NCI-H2171 treated with DMSO at 0.1 percent for 48 hours (cell line): ENCODE measurements around the gene LSP1.
"Not testable (repeated sequence)": the region's sequence is repeated elsewhere in the genome, so short reads cannot be mapped to it uniquely, and the experiment has no call there.

Source experiments
- DNase-seq: peaks from one replicate; lab custom pipeline; 2025; lab: John Stamatoyannopoulos, UW

Gene LSP1

DNA sequence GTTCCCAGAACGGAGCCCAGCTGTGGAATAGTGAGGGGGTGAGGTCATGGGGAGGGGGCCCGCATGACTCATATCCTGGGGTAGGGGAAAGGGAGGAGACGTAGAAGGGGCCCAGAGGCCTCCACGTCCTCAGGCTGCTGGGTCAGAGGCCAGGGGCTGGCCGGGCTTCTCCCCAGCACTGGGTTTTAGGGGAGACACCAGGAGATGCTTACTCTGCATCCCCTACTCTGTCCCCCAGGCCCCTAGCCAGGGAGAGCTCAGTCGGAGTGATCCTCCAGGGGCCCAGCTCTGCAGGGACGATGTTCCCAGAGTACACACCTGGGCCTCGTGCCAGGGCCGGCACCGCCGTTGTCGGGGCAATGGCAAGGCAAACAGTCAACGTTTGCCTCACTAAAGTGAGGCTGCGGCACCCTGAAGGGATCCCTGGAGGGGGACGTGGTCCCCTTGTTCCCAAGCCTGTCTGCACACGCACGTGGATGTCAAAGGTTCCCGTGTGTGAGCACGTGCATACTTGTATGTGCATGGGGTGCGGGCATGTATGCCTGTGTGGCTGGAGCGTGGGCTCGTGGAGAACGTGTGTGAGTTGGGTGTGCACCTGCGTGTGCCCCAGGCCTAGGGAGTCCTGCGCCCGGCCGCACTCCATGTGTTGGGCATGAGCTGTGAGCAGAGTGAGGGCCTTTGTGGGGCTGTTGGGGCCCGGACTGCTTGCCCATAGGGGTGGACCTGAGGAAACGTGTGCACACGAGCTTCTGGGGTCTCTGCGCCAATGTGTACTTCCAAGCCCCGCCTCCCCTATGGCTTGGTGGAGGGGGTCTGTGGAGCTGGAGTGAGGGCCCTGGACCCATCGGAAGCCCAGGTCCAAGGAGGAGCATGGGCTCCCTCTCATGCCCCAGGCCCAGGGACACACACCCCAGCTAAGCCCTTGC is 24.6 kb downstream of the LSP1 start:
- no peak for DNase-seq

DNA sequence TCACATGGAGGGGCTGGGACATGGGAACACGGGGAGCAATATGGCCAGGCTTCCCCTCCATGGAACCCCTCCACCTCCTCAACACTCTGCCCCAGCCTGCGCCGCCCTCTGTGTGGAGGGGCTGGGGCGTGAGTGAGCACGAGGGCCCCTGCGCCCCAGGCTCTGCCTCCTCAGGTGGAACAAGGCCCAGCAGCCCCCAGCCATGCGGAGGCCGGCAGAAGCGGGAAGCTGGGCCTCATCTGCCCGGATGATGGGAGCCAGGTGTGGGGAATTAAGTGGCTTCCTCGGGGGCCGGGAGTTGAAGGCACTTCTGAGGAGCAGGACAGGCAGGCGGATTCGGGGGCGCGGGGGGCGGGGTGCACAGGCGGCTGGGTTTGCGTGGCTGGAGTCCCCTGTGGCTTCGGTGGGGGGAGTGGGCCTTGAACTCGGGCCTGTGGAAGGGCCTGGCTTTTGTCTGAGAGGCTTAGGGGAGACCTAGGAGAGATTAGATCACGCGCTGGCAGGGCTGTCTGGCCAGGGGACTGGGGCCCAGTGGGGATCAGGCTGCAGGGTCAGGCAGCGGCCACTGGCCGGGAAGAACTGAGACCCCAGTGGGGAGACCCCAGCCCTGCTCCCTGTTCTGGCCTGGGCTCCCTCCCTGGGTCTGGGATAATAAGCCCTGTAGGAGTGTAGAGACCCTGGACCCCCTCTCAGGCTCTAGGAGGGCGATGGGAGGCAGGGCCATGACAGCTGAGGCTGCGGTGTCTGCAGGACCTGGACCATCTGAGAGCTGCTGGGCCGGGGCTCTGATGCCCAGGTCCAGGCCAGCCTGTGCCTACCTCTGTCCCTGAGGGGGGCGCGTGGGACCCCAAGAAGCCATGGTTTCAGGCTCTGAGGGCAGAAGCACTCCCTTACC is 25.5 kb downstream of the LSP1 start:
- no peak for DNase-seq

DNA sequence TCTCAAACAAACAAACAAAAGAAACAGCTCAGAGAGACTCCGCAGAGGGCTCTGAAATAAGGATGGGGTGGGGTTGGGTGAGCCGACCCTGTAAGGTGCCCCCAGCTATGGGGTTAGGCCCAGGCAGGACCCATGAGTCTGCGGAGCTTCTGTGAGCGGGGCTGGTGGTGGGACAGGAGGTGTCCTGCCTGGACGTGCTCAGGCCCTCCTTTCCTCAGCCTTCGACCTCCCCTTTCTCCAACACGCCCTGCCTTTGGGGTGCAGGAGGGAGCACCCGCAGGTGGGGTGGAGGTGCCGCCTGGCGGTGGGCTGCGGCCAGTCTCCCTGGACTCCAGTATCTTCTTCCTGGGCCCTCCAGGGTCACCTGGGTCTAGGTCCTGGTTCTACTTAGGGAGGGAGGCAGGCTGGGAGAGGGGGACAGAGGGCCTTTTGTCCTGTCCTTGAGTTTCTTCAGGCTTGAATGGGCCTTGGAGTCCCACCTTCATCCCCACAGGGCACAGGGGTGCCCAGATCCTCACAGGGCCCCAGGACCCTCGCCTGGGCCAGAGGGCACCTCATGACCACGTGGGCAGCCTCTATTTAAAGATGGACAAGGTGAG is 26.6 kb downstream of the LSP1 start:
- DNase-seq, result no peak

DNA sequence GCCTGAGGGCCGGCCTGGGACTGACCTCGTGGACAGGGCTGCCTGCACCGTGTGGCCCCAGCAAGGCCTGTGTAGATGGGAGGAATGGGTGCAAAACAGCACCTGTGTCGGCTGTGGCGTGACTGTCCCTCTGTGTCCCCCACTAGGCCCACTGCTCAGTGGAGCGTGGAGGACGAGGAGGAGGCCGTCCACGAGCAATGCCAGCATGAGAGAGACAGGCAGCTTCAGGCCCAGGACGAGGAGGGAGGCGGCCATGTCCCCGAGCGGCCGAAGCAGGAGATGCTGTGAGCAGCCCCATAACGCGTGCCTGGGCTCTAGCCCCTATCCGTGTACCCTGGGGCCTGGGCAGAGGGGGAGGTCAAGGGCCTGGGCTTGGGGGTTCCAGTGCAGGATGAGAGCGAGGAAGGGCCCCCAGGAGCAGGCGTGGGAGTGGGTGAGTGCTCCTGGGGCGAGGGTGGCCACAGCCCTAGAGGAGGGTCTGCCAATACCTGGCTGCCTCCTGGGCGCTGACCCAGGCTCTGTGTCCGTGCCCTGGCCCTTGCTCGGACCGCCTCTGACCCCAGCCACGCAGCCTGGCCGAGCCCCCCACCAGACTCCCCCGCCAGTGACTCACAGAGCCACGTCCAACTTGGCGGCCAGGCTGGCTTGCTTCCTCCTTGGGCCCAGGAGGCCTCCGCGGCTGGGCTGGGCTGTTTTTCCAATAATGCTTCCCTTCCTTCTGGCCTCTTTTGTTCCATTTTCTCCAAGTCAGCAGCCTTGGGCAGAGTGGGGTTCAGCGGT is 27.2 kb downstream of the LSP1 start:
- DNase-seq, result no peak

DNA sequence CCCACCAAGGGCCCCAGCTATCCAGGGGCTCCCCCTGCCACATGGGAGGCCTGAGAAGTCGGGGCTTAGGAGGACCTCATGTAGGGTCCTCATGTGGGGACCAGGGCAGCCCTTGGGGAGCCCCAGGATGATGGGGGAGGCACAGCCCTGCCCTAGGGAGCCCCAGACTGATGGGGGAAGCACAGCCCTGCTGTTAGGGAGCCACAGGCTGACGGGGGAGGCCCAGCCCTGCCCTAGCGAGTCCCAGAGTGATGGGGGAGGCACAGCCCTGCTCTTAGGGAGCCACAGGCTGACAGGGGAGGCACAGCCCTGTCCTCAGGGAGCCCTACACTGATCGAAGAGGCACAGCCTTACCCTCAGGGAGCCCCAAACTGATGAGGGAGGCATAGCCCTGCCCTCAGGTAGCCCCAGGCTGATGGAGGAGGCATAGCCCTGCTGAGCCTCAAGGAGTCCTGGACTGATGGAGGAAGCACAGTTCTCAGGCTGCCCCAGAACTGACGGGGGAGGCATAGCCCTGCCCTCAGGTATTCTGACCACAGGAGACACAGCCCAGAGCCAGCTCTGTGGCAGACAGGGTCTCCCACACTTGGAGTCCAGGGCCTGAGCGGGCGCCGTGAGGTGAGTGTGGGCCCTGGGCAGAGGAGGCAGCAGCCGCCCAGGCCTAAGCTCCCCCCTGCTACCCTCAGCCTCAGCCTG is 28.0 kb downstream of the LSP1 start:
- DNase-seq, result no peak

DNA sequence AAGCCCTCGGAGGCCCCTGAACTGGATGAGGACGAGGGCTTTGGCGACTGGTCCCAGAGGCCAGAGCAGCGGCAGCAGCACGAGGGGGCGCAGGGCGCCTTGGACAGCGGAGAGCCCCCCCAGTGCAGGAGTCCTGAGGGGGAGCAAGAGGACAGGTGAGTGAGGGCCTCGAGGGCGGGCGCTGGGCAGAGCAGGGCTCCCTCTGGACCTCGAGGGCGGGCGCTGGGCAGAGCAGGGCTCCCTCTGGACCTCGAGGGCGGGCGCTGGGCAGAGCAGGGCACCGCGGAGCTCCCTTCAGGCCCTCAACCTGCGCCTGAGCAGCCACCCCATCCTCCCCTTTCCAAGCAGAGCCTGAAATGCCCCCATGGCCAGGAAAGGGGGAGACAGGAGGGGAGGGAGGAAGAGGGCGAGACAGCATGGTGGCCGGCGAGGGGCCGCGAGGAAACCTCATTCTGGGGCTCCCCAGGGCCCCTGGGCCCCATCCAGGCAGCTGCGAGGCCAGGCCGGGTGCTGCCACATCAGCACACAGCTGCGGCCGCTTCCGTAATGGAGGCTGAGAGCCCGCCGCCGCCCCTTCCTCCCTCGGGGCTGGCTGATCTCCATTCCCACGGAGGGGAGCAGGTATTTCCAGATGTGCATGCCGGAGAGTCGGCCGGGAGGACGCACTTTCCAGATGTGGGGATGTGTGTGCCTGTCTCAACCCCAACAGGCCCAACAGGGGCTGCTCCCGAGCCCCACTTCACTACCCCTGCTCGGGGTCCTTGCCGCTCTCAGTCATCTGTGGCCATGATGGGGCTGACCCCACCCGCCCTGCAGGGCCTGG is 28.8 kb downstream of the LSP1 start:
- no peak for DNase-seq

DNA sequence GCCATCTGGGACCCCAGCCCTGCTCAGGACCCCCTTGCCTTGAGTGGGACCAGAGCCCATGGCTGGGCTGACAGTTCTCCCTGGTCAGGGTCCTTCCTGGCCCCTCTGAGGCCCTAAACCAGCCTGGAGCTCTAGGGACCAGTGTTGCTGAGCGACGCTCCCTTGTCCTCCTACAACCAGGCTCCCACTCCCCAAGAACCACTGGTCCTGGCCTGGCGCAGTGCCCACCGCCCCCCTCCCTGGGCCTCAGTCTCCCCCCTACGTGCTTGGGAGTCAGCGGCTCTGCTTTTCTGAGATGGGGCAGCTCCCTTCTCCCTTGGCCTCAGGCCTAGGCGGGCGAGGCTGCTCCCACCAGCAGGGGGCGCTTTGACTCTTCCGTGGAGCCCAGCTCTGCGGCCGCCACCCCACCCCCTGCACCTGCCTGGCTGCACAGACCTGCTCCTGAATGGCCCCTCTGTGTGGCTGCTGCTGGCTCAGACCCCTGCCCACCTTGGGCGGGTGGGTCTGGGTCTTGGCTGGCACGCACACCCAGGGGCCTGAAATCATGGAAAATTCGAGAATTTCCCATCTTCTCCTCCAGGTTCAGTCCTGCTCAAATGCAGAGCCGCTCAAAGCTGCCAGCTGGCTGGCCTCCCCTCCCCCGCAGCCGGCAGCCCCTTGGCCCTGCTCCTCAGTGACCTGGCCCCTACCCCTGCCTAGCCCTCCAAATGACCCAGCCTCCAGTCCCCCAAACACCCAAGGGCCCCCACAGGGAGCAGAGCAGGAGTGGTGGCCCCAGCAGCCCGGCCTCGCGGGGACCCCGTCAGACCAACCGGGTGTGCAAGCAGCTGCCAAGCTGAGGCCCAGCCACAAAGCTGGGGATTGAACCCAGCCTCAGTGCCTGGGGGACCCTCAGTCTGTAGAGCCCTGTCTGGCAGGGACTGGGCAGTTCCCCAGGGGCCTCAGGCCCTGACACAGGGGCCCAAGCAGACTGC is 29.7 kb downstream of the LSP1 start:
- DNase-seq, result no peak

DNA sequence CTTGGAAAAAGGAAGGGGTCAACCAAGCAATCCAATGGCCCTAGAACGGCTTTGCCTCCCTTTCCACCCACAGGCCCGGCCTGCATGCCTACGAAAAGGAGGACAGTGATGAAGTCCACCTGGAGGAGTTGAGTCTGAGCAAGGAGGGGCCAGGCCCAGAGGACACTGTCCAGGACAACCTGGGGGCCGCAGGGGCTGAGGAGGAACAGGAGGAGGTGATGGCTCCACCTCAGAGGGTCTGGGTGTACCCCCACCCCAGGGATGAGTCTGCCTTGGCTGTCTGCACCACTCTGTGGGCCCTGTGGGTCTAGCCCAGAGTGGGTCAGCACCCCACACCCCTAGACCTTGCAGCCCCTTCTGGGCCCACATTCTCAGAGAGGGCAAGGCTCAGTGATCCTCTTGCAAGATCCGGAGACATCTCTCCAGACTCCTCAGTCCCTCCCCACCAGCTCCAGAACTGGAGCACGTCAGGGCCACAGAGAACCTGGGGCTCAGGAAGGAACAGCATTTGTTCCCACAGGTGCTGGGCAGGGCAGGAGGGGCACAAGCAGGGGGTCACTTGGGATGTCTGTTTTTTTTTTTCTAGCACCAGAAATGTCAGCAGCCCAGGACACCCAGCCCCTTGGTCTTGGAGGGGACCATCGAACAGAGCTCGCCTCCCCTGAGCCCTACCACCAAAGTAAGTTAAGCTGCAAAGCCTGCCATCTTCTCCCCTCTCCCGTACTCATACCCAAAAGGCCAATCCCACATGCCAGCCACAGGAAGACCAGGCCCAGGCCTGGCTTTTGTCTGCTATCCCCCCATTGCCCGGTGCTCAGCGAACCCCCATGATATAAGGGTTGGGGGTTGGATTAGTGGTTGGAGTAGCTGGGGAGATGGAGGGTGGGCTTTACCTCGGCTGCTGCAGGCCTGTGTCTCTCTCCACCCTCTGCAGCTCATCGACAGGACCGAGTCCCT is 30.7 kb downstream of the LSP1 start:
- no peak for DNase-seq

DNA sequence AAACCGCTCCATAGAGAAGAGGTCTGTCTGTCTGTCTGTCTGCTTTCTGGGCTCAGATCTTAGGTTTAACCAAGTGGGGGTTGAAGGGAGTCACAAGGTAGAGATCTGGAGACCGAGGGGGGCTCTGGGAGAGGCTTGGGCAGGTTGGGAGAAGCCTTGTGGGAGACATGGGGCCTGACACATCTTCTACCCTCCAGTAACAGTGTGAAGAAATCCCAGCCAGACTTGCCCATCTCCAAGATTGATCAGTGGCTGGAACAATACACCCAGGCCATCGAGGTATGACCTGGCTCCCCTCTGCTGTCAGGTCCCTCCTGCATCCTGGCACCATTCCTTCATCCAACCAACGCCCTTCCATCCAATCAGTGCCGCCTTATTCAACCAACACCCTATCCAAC is 31.4 kb downstream of the LSP1 start:
- no peak for DNase-seq

DNA sequence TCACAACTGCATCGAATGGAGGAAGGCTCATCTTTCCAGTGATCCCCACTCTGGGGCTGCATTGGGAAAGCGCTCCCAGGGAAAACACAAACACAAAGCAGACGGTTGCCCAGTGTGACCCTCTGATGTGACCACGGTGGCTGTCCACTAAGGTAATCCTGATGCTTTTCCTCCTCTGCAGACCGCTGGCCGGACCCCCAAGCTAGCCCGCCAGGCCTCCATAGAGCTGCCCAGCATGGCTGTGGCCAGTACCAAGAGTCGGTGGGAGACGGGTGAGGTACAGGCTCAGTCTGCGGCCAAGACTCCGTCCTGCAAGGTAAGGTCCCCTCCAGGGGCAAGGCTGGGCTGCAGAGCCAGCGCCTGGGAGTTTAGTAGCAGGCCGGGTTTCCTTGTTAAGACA is 33.7 kb downstream of the LSP1 start:
- DNase-seq, result not testable (repeated sequence)

DNA sequence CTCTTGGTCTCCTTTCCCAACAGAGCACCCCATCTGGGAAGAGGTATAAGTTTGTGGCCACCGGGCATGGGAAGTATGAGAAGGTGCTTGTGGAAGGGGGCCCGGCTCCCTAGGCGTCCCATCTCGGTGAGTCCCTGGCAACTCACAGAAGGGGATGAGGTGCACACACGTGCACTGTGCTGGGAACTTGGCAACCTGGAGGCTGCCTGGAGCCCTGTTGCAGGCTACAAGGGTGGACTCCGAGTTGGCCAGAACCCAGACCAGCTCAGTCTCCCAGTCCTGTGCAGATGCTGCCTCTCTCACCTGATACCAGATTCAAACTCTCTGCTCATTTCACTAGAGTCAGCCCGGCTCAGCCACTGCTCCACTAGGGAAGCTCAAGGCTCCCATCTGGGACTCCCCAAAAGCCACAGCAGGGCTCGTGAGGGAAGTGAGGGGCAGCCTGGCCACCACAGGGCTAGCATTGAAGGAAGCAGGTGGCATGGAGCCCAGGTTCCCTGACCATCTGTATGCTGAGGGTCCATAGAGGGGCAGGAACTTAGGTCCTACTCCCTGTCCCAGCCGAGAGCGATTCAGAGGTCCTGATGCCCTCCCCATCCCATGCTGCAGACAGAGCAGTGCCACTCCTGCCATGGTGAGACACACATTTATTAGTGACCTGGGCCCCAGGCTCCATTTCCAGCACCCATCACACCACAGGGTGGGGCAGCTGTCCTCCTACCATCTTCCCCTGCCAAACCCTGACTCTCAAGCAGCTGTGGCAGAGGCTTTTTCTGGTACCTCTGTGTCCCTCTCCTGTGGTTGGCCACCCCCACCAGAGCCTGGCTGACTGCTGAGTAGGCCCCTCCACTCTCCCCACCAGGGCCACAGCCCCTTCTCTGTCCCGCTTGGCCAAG is 34.8 kb downstream of the LSP1 start:
- no peak for DNase-seq

DNA sequence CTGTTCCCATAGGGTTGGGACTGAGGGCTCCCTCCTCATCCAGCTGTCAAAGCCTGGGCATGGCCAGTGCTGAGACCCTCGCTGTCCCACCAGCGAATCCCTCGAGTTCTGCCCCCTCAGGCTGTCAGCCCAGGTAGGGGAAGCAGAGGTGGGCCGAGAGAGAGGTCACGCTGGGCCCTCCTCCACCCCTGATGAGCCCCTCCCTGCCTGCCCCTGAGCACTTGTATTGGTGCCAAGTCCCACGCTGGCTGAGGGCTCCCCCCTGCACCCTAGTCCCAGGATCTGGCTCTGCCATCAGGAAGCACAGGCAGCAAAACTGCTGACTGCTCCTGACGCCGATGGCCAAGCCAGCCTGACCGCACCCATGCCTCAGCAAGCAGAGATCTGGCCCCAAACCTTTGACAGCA is 35.5 kb downstream of the LSP1 start:
- no peak for DNase-seq

DNA sequence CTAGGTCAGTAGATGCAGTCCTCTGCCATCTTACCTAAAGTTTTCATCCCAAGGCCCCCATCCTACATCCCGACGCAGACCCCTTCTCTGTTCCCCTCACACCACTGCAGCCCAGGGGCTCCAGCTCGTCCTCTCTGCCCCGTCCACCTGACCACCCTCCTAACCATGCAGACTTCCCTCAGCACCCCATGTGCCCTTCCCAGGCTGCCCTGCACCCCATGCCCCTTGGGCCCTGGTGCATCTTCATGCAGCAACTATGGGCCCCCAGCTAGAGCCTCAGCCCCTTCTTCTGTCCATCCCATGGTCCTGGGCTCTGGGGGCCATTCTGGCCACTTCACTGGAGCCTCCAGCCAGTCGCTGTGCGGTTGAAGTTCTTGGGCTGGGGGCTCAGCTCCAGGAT is 35.9 kb downstream of the LSP1 start:
- no peak for DNase-seq

DNA sequence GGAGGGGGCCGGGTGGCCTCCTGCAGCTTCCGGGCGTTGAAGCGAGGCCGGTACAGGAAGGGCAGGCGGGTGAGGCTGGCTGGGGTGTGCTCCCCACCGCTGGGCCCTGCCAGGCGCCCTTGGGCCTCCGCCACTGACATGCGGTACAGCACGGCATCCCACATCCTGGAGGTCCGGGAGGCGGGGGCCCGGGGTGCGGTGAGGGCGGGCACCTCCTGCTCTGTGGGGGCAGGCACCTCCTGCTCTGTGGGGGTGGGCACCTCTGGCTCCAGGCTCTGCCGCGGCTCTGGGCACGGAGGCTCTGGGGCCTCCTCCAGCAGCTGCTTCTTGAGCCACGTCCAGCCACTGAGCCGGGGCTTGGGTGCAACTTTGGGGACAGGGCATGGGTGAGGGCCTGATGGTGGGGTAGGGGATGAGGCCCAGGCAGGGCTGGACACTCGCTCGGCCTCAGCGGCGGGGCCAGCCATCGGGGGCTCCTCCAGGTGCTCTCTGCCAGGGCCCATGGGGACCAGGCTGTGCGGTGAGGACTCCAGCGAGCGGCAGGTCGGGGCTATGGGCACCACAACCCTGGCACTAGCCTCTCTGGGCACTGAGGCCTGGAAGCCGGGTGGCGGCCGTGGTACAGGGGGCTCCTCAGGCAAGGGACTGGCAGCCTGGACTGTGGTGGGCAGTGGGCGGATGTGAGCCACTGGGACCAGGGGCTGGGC is 36.5 kb downstream of the LSP1 start:
- no peak for DNase-seq

DNA sequence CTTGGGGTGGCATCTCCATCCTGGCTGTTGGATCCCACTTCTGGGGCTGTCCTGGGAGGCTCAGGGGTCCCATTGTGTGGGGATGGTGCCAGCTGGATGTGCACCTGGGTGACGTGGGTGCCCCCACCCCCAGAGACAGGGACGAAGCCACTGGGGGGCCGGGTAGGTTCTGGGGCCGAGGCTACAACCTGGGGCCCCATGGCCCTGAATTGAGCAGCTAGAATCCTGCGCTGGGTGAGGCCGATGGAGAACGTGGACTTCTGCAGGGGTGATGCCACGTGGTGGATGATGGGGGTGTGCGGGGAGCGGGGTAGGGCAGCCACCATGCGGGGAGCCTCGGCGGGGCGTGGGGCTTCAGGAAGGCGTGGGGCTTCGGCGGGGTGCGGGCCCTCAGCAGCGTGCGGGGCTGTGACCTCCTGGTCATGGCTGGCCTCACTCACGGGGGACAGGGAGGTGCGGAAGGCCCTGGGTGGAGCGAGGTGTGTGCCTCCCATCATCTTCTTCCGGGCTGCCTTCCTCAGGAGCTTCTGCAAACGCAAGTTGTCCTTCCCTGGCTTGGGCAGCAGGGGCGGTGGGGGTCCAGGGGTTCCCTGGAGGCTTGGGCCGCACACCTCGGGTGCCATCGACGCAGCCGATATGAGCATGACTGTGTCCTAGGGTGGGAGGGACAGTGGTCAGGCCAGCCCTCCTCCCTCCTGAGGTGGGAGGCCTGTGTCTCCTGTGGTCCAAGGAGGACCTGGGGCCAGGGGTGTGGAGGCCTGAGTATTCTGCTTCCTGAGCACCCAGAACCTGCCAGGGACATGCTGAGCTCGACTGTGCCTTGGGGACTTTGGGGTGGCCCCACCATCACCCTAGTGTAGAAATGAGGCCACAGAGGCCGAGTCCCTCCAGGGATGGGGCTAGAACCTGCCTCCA is 37.3 kb downstream of the LSP1 start:
- DNase-seq, result no peak
